H1 (cell line): ENCODE data around the gene SBK1. TPM values are rescaled to one million over a fixed set of nuclear protein-coding genes. Genes with fewer than 3 reads are reported as not detected.
A peak's percentile ranks its signal among the peaks of the same experiment; 100 is the strongest.
"Not testable (repeated sequence)": the region's sequence is repeated elsewhere in the genome, so short reads cannot be mapped to it uniquely, and the experiment has no call there.

Experiments used
- CTCF ChIA-PET: fragments of 300-600 bp; sonication (Branson Sonifier 250); formaldehyde crosslinking; loops from one replicate; lab custom pipeline; 2021; ENCODE audit not compliant: partially characterized antibody; lab: Charles Lee
- POLR2A ChIA-PET: fragments of 300-600 bp; sonication (Branson Sonifier 250); formaldehyde crosslinking; loops from one replicate; lab custom pipeline; 2021; ENCODE audit warnings: inconsistent platforms; ENCODE audit not compliant: partially characterized antibody; lab: Charles Lee
- DNase-seq, 2 experiments: peaks; one replicate each; pipeline versions ENCODE4 v3.0.0 to v3.0.0-alpha.2; 2010 to 2022; ENCODE audit warnings: low spot score in 2 of 2, low read depth in 1 of 2, mixed read lengths in 1 of 2
- FAIRE-seq: peaks from 2 replicates; lab custom pipeline; 2011; peaks lifted over from hg19 to GRCh38; lab: Jason Lieb, UNC
- H2AFZ ChIP-seq: 2 replicates; pipeline ENCODE4 v1.8.1; 2012; ENCODE audit warnings: low read length, inconsistent platforms
- H2AK5ac ChIP-seq: 2 replicates; pipeline ENCODE4 v1.6.1; 2013; ENCODE audit warnings: low read depth, low read length
- H2BK120ac ChIP-seq: replicated peaks from 2 replicates; pipeline ENCODE3; 2013; ENCODE audit warnings: low read depth, low read length, inconsistent platforms
- H2BK12ac ChIP-seq: 2 replicates; pipeline ENCODE4 v1.6.1; 2013; ENCODE audit warnings: low read depth, low read length
- H2BK15ac ChIP-seq: 2 replicates; pipeline ENCODE4 v1.6.1; 2013; ENCODE audit warnings: low read length
- H2BK20ac ChIP-seq: 2 replicates; pipeline ENCODE4 v1.6.1; 2013; ENCODE audit warnings: low read length
- H2BK5ac ChIP-seq: 2 replicates; pipeline ENCODE4 v1.6.1; 2013; ENCODE audit warnings: low read depth, low read length
- H3K14ac ChIP-seq: 2 replicates; pipeline ENCODE4 v1.6.1; 2013; ENCODE audit warnings: inconsistent platforms; ENCODE audit not compliant: insufficient read length
- H3K18ac ChIP-seq: 2 replicates; pipeline ENCODE4 v1.6.1; 2013; ENCODE audit warnings: low read length; ENCODE audit errors: extremely low read depth
- H3K23ac ChIP-seq: 2 replicates; pipeline ENCODE4 v1.6.1; 2013; ENCODE audit warnings: inconsistent platforms; ENCODE audit not compliant: insufficient read length
- H3K23me2 ChIP-seq: 2 replicates; pipeline ENCODE4 v1.6.1; 2013; ENCODE audit warnings: low read depth, low read length
- H3K27ac ChIP-seq: 2 replicates; pipeline ENCODE4 v1.6.1; 2011; ENCODE audit warnings: low read depth, low read length, inconsistent platforms
- H3K27me3 ChIP-seq, 4 experiments: replicated peaks in 1 of 4; 1 replicate in 1 of 4; 2 replicates in 3 of 4; pipeline versions ENCODE4 v1.6.1 to v1.8.1; 2011 to 2013; ENCODE audit warnings: low read length in 3 of 4, mild to moderate bottlenecking in 3 of 4, inconsistent platforms in 2 of 4, mixed read lengths in 2 of 4, moderate library complexity in 1 of 4; ENCODE audit not compliant: control insufficient read depth in 3 of 4, insufficient read depth in 3 of 4; ENCODE audit errors: extremely low read depth in 1 of 4
- H3K36me3 ChIP-seq, 4 experiments: 2 replicates each; pipeline versions ENCODE4 v1.6.1 to v1.8.1; 2011 to 2013; ENCODE audit warnings: mild to moderate bottlenecking in 4 of 4, low read length in 3 of 4, moderate library complexity in 2 of 4, control low read depth in 1 of 4, inconsistent platforms in 1 of 4; ENCODE audit not compliant: insufficient read depth in 4 of 4, control insufficient read depth in 2 of 4
- H3K4ac ChIP-seq: replicated peaks from 2 replicates; pipeline ENCODE3; 2013; ENCODE audit warnings: low read length, low read depth, mixed read lengths, inconsistent platforms; ENCODE audit not compliant: insufficient read length
- H3K4me1 ChIP-seq, 4 experiments: replicated peaks in 1 of 4; 1 replicate in 1 of 4; 2 replicates in 3 of 4; pipeline versions ENCODE4 v1.6.1 to v1.8.1; 2011 to 2013; ENCODE audit warnings: low read length in 3 of 4, inconsistent platforms in 2 of 4, mixed read lengths in 1 of 4; ENCODE audit not compliant: insufficient read depth in 4 of 4, control insufficient read depth in 3 of 4
- H3K4me2 ChIP-seq, 2 experiments: 2 replicates each; pipeline versions ENCODE4 v1.6.1 to v1.8.1; 2011 to 2013; ENCODE audit warnings: low read depth in 2 of 2, low read length in 2 of 2, control low read depth in 1 of 2, inconsistent platforms in 1 of 2, mild to moderate bottlenecking in 1 of 2; ENCODE audit not compliant: insufficient read depth in 1 of 2
- H3K4me3 ChIP-seq, 4 experiments: fragments of 200-600, 300-600 bp in 1 of 4; sonication (generic), shearing (Covaris generic), sonication (Bioruptor Twin) in 1 of 4; 2 replicates each; pipeline versions ENCODE4 v1.5.1 to v1.8.1; 2011 to 2016; ENCODE audit warnings: low read length in 4 of 4, low read depth in 3 of 4, control low read depth in 2 of 4, inconsistent platforms in 2 of 4, mild to moderate bottlenecking in 2 of 4, mixed read lengths in 1 of 4, moderate library complexity in 1 of 4; ENCODE audit not compliant: insufficient read depth in 2 of 4; ENCODE audit errors: extremely low read depth in 1 of 4
- H3K56ac ChIP-seq: replicated peaks from 2 replicates; pipeline ENCODE3; 2013; ENCODE audit warnings: low read depth, mild to moderate bottlenecking, mixed read lengths, low read length, inconsistent platforms; ENCODE audit not compliant: insufficient read length
- H3K79me1 ChIP-seq: 2 replicates; pipeline ENCODE4 v1.6.1; 2013; ENCODE audit warnings: low read depth, low read length, control low read depth
- H3K79me2 ChIP-seq, 2 experiments: 2 replicates each; pipeline versions ENCODE4 v1.6.1 to v1.8.1; 2012 to 2013; ENCODE audit warnings: low read length in 2 of 2, mild to moderate bottlenecking in 2 of 2, inconsistent platforms in 1 of 2; ENCODE audit not compliant: insufficient read depth in 2 of 2, control insufficient read depth in 1 of 2
- H3K9ac ChIP-seq, 4 experiments: replicated peaks in 1 of 4; 1 replicate in 1 of 4; 2 replicates in 3 of 4; pipeline versions ENCODE4 v1.6.1 to v1.8.1; 2011 to 2013; ENCODE audit warnings: low read depth in 3 of 4, low read length in 3 of 4, control low read depth in 2 of 4, mild to moderate bottlenecking in 2 of 4, moderate library complexity in 2 of 4, inconsistent platforms in 1 of 4; ENCODE audit errors: extremely low read depth in 1 of 4
- H3K9me3 ChIP-seq, 2 experiments: 2 replicates each; pipeline versions ENCODE4 v1.6.1 to v1.8.1; 2012 to 2013; ENCODE audit warnings: mild to moderate bottlenecking in 2 of 2, moderate library complexity in 2 of 2, control low read depth in 1 of 2, inconsistent platforms in 1 of 2, low read depth in 1 of 2, low read length in 1 of 2, mixed read lengths in 1 of 2; ENCODE audit not compliant: insufficient read depth in 2 of 2
- H4K20me1 ChIP-seq, 2 experiments: replicated peaks in 1 of 2; 2 replicates each; pipeline versions ENCODE3 to v1.8.1; 2011 to 2013; ENCODE audit warnings: inconsistent platforms in 2 of 2, low read length in 2 of 2, mild to moderate bottlenecking in 1 of 2; ENCODE audit not compliant: insufficient read depth in 2 of 2, control insufficient read depth in 1 of 2
- H4K5ac ChIP-seq: 2 replicates; pipeline ENCODE4 v1.6.1; 2013; ENCODE audit warnings: low read length, low read depth, mixed read lengths, inconsistent platforms; ENCODE audit not compliant: insufficient read length
- H4K8ac ChIP-seq: 2 replicates; pipeline ENCODE4 v1.8.0; 2013; ENCODE audit warnings: mild to moderate bottlenecking, moderate library complexity, low read length, inconsistent platforms; ENCODE audit not compliant: insufficient read depth; ENCODE audit errors: extremely low read depth
- H4K91ac ChIP-seq: replicated peaks from 2 replicates; pipeline ENCODE3; 2013; ENCODE audit warnings: low read length, mixed read lengths, inconsistent platforms; ENCODE audit not compliant: insufficient read length
- CTBP2 ChIP-seq: IDR thresholded peaks from 2 replicates; pipeline ENCODE4 v1.7.0; 2011; ENCODE audit warnings: borderline replicate concordance, mild to moderate bottlenecking, moderate library complexity, mixed read lengths, low read length; ENCODE audit not compliant: insufficient read depth, insufficient read length
- FOSL1 ChIP-seq: IDR thresholded peaks from 2 replicates; pipeline ENCODE4 v1.6.1; 2011; ENCODE audit warnings: mild to moderate bottlenecking, low read depth, low read length, moderate library complexity; ENCODE audit not compliant: insufficient read depth
- HDAC6 ChIP-seq: IDR thresholded peaks from one replicate; pipeline ENCODE4 v1.7.1; 2012; ENCODE audit warnings: low read depth, mild to moderate bottlenecking, inconsistent platforms, low read length, moderate library complexity
- POLR2A ChIP-seq, 2 experiments: IDR thresholded peaks; 1 replicate in 1 of 2; 2 replicates in 1 of 2; pipeline ENCODE4 v1.6.1; 2011; ENCODE audit warnings: low read depth in 2 of 2, low read length in 2 of 2, mild to moderate bottlenecking in 2 of 2; ENCODE audit errors: control extremely low read depth in 1 of 2
- POLR2AphosphoS5 ChIP-seq: IDR thresholded peaks from 2 replicates; pipeline ENCODE4 v1.6.1; 2011; ENCODE audit warnings: low read depth, low read length
- RFX5 ChIP-seq: IDR thresholded peaks from 2 replicates; pipeline ENCODE4 v1.6.1; 2011; ENCODE audit warnings: low read depth, low read length, improper control_type of control experiment, borderline replicate concordance
- SIN3A ChIP-seq, 2 experiments: IDR thresholded peaks in 1 of 2; conservative IDR thresholded peaks in 1 of 2; 2 replicates each; pipeline ENCODE4 v1.6.1; 2011 to 2012; ENCODE audit warnings: low read length in 2 of 2, improper control_type of control experiment in 1 of 2, low read depth in 1 of 2, mild to moderate bottlenecking in 1 of 2
- TAF1 ChIP-seq: IDR thresholded peaks from 2 replicates; pipeline ENCODE4 v1.6.1; 2011; ENCODE audit warnings: mild to moderate bottlenecking, low read depth, low read length
- TAF7 ChIP-seq: optimal IDR thresholded peaks from 2 replicates; pipeline ENCODE3; 2011; ENCODE audit warnings: low read depth, mild to moderate bottlenecking, inconsistent platforms, low read length, moderate library complexity, borderline replicate concordance
- WGBS, 2 experiments: shearing (Covaris generic) in 1 of 2; methylation state at CpG; one replicate each; pipeline versions ENCODE4 v1.1.6 to v1.1.7; 2013 to 2015; ENCODE audit warnings: low lambda C conversion rate in 2 of 2, mixed read lengths in 2 of 2, inconsistent platforms in 1 of 2, low coverage in 1 of 2, missing lambda C conversion rate in 1 of 2; ENCODE audit not compliant: insufficient replicate concordance in 2 of 2, insufficient coverage in 1 of 2, insufficient read length in 1 of 2; ENCODE audit errors: extremely low coverage in 1 of 2, missing lambda C conversion rate in 1 of 2; 5-methylcytosine and 5-hydroxymethylcytosine counted together
- polyA plus RNA-seq, 7 experiments: library from polyadenylated mRNA; depleted of rRNA in 3 of 7; stranded (reverse) in 5 of 7; unstranded in 2 of 7; fragments of >200 nt in 5 of 7; fragments of 200-250 nt in 2 of 7; gene quantifications; 1 replicate in 5 of 7; 2 replicates in 1 of 7; 4 replicates in 1 of 7; pipeline versions ENCODE4 v1.2.1 to v1.2.3, GENCODE V29; 2011 to 2013; ENCODE audit warnings: missing spikeins in 2 of 7, mixed read lengths in 2 of 7
- total RNA-seq: library from RNA; stranded (reverse); fragmentation: NEBNext Ultra II Directional; extraction: Animal tissue kit (Norgen Biotek cat#: 25700); gene quantifications from 2 replicates; pipeline ENCODE4 v1.2.1, GENCODE V29; 2021

SBK1 gene
- total and polyA plus RNA-seq, 2 of the 8 experiments (the other 6 are each of a cell fraction or from before 2014, with no cell fraction given), result 18.2 to 73.9 TPM

DNA sequence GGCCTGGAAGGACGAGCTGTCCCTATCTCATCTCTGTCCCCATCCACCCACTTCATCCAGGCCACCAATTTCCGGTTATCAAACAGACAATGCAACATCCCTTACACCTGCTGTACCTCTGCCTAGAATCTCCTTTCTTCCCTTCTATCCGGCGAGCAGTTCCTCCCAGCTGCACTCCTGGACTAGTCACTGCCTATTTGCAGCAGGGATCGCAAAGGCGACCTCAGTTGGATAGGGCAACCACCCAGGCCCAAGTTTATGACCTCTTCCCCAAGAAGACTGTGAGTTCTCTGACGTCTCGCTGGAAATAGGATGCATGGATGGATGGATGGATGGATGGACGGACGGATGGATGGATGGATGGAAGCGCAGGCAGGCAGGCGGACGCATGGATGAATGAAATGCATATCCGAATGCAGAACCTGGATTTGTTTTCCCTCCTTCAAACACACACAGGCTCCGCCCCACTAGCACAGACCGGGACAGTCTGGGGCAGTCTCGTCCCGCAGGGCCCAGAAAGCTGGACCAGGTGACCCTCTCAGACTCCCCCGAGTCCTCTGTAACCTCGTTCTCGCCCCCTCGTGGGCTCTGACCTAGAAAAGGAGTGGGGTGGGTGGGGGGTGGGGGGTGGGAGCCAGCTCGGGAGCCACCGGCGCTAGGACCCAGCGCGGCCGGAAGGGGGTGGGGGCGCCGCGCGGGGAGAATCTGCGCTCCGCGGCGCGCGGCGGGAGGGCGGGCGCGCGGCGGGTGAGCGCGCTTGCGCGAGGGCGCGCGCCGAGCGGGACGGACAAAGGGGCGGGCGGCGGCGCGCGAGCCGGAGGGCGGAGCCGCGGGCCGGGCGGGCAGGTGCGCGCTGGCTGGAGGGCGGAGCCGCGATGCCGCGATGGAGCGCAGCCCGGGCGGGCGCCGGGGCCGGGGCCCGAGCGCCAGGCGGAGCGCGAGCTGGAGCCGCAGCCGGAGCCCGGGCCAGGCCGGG, at the start of gene SBK1 (continued):
- TF ChIP-seq FOSL1 (peak; percentile 85; the same call in 1 of the 2 replicates), POLR2AphosphoS5 (peak; percentile 69; the same call in 1 of the 2 replicates), SIN3A (conservative IDR thresholded peaks at IDR 0.05 in 1 of 2, IDR thresholded peaks at IDR 0.05 in 1 of 2; ENCODE audit: low read depth in 1 of 2, low read length in 2 of 2) (no peak), RFX5 (no peak), TAF7 (peak; percentile 53), POLR2A (IDR thresholded peaks at IDR 0.05; ENCODE audit: control extremely low read depth in 1 of 2, low read depth in 2 of 2, low read length in 2 of 2) (peak in 1 of 2 experiments; percentile 66; a peak in 1 of 3 replicates), HDAC6 (no peak), CTBP2 (no peak), TAF1 (peak; percentile 65)

DNA sequence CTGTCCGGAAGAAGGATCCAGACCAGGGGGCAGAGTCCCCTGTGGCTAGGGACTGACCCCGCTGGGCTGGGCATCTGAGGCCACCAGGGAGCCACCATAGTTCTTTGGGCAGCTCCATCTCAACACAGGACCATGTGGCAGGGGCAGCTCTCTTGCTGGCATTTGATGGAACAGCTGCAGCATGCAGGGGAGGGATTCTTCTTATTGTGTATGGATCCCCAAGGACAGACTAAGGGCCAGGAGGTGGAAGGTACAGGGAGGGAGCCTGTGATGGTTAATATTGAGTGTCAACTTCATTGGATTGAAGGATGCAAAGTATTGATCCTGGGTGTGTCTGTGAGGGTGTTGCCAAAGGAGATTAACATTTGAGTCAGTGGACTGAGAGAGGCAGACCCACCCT, 42.8 kb upstream of the SBK1 start:
- H3K27ac ChIP-seq, H2AFZ ChIP-seq, H3K4me3 ChIP-seq, H4K91ac ChIP-seq, H3K56ac ChIP-seq, H3K4ac ChIP-seq, H3K4me2 ChIP-seq, H2BK120ac ChIP-seq, H4K8ac ChIP-seq, H3K27me3 ChIP-seq, H3K23me2 ChIP-seq, H3K36me3 ChIP-seq, H3K9ac ChIP-seq, H3K14ac ChIP-seq, H3K4me1 ChIP-seq, H3K79me1 ChIP-seq, FAIRE-seq, H2BK20ac ChIP-seq, H3K18ac ChIP-seq, H4K5ac ChIP-seq, DNase-seq, H3K79me2 ChIP-seq, H2BK12ac ChIP-seq, H2BK5ac ChIP-seq, H3K23ac ChIP-seq, H3K9me3 ChIP-seq, H4K20me1 ChIP-seq, H2AK5ac ChIP-seq: not testable (repeated sequence)
- ChIA-PET CTCF (interaction anchor here (2.0 kb wide), 1 partner anchor 67 kb away, joined by 4 read pairs; no protein-coding TSS in a partner anchor), POLR2A (interaction anchor here (0.9 kb wide), 1 partner anchor 37 kb away, joined by 3 read pairs; the partner anchor contains the start of gene XPO6)
- H2BK15ac ChIP-seq, result 0 out of 2 replicates have a peak overlapping the region, but pooled peaks have one; percentile 61
- 78% methylated on average over 2 of the region's 2 CpGs; no CpG with 5 or more reads in 1 of the 2 experiments for WGBS, 2 experiments
